Pancreas (tissue), 10 donors: ENCODE measurements around the gene SPACDR. TPM values are rescaled to one million over a fixed set of nuclear protein-coding genes. Genes with fewer than 3 reads are reported as not detected.

Source experiments
- ATAC-seq, 4 donors: fragments of 200-7000 bp; cut with Tn5 transposase; one replicate each; pipeline versions ENCODE4 v1.8.0 to v1.9.1; 2020; ENCODE audit warnings: mild to moderate bottlenecking in 4 of 4, moderate library complexity in 4 of 4
- DNase-seq, 6 donors: peaks; one replicate each; pipeline ENCODE4 v3.0.0-alpha.2; 2020
- FAIRE-seq: peaks from 2 replicates; lab custom pipeline; 2012; peaks lifted over from hg19 to GRCh38; lab: Jason Lieb, UNC
- H3K27ac ChIP-seq, 4 donors: fragments of 200-600 bp; sonication (generic); 1 replicate in 3 of 4; 2 replicates in 1 of 4; pipeline versions ENCODE4 v1.5.0 to v1.8.0; 2020
- H3K27me3 ChIP-seq, 4 donors: fragments of 200-600 bp; one replicate each; pipeline ENCODE4 v1.8.0; 2021
- H3K36me3 ChIP-seq, 3 donors: fragments of 200-600 bp; sonication (generic) in 1 of 3; one replicate each; pipeline versions ENCODE4 v1.5.0 to v1.8.0; 2020 to 2021
- H3K4me1 ChIP-seq, 3 donors: fragments of 200-600 bp; one replicate each; pipeline ENCODE4 v1.8.0; 2021
- H3K4me3 ChIP-seq, 4 donors: fragments of 200-600 bp; sonication (generic) in 2 of 4; one replicate each; pipeline versions ENCODE4 v1.5.0 to v1.8.0; 2020 to 2021
- H3K9me3 ChIP-seq, 4 donors: fragments of 200-600 bp; one replicate each; pipeline ENCODE4 v1.8.0; 2021
- CTCF ChIP-seq, 4 donors: fragments of 200-600 bp; sonication (generic) in 3 of 4; IDR thresholded peaks; one replicate each; pipeline versions ENCODE4 v1.5.0 to v1.8.0; 2021; ENCODE audit warnings: antibody characterized with exemption in 4 of 4
- WGBS, 2 donors: extraction: QIAGEN DNeasy Blood & Tissue Kit; methylation state at CpG; one replicate each; pipeline ENCODE4 v1.1.7; 2013; 5-methylcytosine and 5-hydroxymethylcytosine counted together
- intact Hi-C, 3 donors: fragments of 100-400 bp; cut with DNase I; formaldehyde crosslinking; loops; one replicate each; pipeline versions ENCODE4 v1.11.1 to v1.14.2; 2022
- polyA plus RNA-seq, 2 donors: library from polyadenylated mRNA; stranded (reverse); fragments of 200-250 nt; gene quantifications; one replicate each; pipeline ENCODE4 v1.2.3, GENCODE V29; 2013
- total RNA-seq, 6 donors: library from RNA; stranded (reverse); fragmentation: NEBNext Ultra II Directional in 4 of 6; extraction: Animal tissue kit (Norgen Biotek cat#: 25700) in 4 of 6; gene quantifications; one replicate each; pipeline versions ENCODE4 v1.2.1 to v1.2.4, GENCODE V29; 2021 to 2023
- donor health status: healthy with polysubstance abuse.
- donor health status: DM: no; HTN: no; CAD: no; lungs with moderate emphysema.
- donor health status: DM: no; HTN: no; CAD: no.
- donor health status: control.
- donor health status: control.
- donor health status: Bipolar disorder and iron deficiency.
- donor health status: DM: yes; HTN: yes; CAD: no.
- donor health status: DM: no; HTN: no; CAD: no.
- donor health status: DM: no; HTN: no; CAD: no.
- donor health status: DM: yes; HTN: yes; CAD: no.

SPACDR gene
- total and polyA plus RNA-seq, 8 donors = 0.24 to 0.68 (median 0.31) TPM; not detected in 4

GRCh38 chr7:100477871-100478267, 13.8 kb upstream of the SPACDR start:
- peak in 1 of 6 donors; percentile 51 for DNase-seq
- no peak for TF ChIP-seq CTCF (IDR thresholded peaks at IDR 0.05)
- no peaks in the 10 kb centered on the region for H3K9me3 ChIP-seq
- peak overlapping the region in 1 of 4 donors; percentile 59 for H3K27ac ChIP-seq
- no peak for FAIRE-seq
- intact Hi-C loops = no loop called here
- H3K36me3 ChIP-seq = peaks cover 0 to 12% (median 0%) of the 10 kb centered on the region in 3 donors
- H3K4me1 ChIP-seq = peaks cover 0 to 21% (median 13%) of the 10 kb centered on the region in 3 donors
- peak overlapping the region; percentile 14 to 95 (median 62) for H3K4me3 ChIP-seq
- no peak for ATAC-seq
- 2% methylated on average over 12 to 16 of the region's 16 CpGs for WGBS, 2 donors
- H3K27me3 ChIP-seq = no peaks in the 10 kb centered on the region

DNA sequence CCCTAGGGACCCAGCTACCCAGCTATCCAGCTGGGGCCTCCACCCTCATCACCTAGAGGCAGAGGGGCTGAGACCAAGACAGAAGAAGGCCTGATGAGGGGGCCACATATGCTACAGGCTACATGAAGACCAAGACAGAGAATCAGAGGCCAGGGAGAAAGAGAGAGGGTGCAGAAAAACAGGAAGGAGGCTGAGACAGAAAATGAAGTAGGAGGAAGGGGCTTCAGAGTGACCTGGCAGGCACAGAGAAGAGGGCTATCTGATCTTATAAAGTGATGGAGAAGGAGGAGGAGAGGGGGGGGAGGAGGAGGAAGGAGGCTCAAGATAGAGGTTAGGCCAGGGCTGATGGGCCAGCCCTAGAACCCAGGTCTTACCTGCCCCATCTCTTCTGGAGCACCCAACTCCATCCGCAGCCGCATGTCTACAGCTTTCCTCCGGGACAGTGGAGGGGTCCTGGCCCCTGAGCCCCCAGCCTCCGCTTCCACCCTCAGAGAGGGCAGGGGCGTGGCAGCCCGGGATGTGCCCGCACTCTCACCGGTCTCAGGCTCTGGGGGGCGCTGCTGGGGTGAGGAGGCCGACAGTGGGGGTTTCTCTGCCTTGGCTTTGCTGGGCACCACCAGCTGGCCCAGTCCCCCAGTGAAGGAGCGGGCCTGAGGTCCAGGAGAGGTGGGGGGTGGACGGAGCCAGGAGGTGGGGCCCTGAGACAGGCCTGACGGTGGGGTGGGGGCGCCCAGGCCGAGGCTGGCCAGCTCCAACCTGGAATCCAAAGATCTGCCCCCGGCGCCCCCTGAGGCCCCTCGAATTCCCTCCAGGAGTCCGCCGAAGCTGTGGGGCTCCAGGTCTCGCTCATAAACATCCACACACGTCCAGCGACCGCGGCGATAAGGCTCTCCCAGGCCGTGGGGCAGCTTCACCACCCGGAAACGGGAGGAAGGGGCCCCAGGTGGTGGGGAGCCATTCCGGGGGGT, 13.1 kb upstream of the SPACDR start:
- H3K4me3 ChIP-seq = peak overlapping the region; percentile 14 to 95 (median 62)
- no peaks in the 10 kb centered on the region for H3K27me3 ChIP-seq
- peak overlapping the region in 1 of 4 donors; percentile 59 for H3K27ac ChIP-seq
- peaks cover 0 to 12% (median 0%) of the 10 kb centered on the region in 3 donors for H3K36me3 ChIP-seq
- peak in 2 of 6 donors; percentile 49 to 80 for DNase-seq
- peaks cover 0 to 17% (median 13%) of the 10 kb centered on the region in 3 donors for H3K4me1 ChIP-seq
- intact Hi-C loops = no loop called here
- 17 to 19% methylated on average over 26 to 30 of the region's 30 CpGs for WGBS, 2 donors
- ATAC-seq = peak in 1 of 4 donors; percentile 2
- no peaks in the 10 kb centered on the region for H3K9me3 ChIP-seq
- TF ChIP-seq CTCF (IDR thresholded peaks at IDR 0.05) = no peak
- FAIRE-seq = no peak

DNA sequence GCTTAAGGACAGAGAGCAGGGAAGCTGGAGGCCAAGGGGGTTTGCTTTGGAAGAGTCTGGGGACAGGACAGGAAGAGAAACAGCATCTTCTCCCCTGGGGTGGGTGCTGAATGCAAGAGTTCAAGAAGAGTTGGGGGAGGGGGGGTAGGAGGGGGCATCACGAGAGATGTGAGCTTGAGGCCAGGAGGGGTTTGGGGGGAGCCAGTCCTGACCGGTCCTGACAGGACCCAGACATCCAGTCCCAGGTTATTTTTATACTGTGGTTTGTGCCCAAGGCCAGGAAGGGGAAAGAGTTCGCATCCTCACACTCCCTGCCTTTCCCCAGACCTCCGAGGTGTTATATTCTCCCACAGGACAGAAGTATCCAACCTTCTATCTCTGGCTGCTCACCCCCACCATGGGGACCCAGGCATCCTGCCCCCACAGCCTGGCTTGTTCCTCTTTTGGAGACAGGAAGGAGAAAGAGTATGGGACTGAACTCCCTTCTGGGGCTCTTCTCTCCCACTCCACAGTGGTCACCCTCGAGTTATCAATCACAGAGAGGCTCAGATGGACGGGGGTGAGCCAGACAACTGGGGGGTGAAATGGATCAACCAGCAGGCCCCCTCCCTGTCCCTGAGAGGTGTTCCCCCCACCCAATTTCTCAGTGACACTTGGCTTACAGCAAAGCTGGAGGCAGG, 12.2 kb upstream of the SPACDR start:
- H3K27ac ChIP-seq = no peak overlapping the region
- WGBS, 2 donors = 32 to 44% methylated on average over 6 of the region's 6 CpGs
- intact Hi-C loops = no loop called here
- H3K4me1 ChIP-seq = peaks cover 0 to 17% (median 13%) of the 10 kb centered on the region in 3 donors
- H3K9me3 ChIP-seq = no peaks in the 10 kb centered on the region
- FAIRE-seq (no peak), ATAC-seq (no peak), DNase-seq (peak in 1 of 6 donors; percentile 3)
- H3K27me3 ChIP-seq = no peaks in the 10 kb centered on the region
- peaks cover 0 to 12% (median 0%) of the 10 kb centered on the region in 3 donors for H3K36me3 ChIP-seq
- H3K4me3 ChIP-seq = peak overlapping the region in 2 of 4 donors; percentile 82 to 95
- TF ChIP-seq CTCF (IDR thresholded peaks at IDR 0.05) = no peak

DNA sequence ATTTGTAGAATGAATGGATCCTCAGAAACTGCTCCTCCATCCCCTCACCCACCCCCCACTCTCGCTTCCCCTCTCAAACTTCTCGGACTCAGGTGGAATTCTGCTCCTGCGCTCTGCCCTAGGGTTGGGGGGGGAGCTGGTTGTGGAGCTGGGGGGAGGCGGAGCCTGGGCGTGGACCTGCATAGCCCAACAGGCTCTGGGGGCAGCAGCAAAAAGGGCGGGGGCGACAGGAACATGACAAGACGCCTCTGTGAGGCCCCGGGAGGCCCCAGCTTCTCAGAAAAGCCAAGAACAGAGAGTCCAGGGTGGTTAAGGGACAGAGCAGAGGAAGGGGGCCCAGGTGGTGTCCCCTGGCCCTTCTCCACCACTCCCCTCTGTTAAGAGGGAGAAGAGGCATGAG, 11.5 kb upstream of the SPACDR start:
- Histone ChIP-seq H3K36me3 (peaks cover 0 to 12% (median 0%) of the 10 kb centered on the region in 3 donors), H3K9me3 (no peaks in the 10 kb centered on the region), H3K4me1 (peaks cover 0 to 17% (median 13%) of the 10 kb centered on the region in 3 donors), H3K27me3 (no peaks in the 10 kb centered on the region), H3K4me3 (no peak overlapping the region), H3K27ac (no peak overlapping the region)
- DNase-seq (peak in 1 of 6 donors; percentile 35), ATAC-seq (no peak), FAIRE-seq (no peak)
- WGBS, 2 donors = 63 to 76% methylated on average over 9 of the region's 9 CpGs
- no peak for TF ChIP-seq CTCF (IDR thresholded peaks at IDR 0.05)
- intact Hi-C loops = no loop called here
